GM15510 (cell line): Measurements from ENCODE around the gene PCCB.

ENCODE experiments used
- POLR2A ChIP-seq: IDR thresholded peaks from 3 replicates; pipeline ENCODE4 v1.6.1; 2011; ENCODE audit warnings: borderline replicate concordance; ENCODE audit not compliant: insufficient read length; ENCODE audit errors: extremely low read depth

The PCCB gene

GRCh38 chr3:136343873-136344555 is 93.9 kb downstream of the PCCB start:
- no peak for TF ChIP-seq POLR2A

- no peak for TF ChIP-seq POLR2A
Measured at GRCh38 chr3:136346486-136346885, 96.3 kb downstream of the PCCB start.

- TF ChIP-seq POLR2A: no peak
Measured at GRCh38 chr3:136350132-136350531, 100.0 kb downstream of the PCCB start.

- TF ChIP-seq POLR2A: no peak
Measured at GRCh38 chr3:136350557-136350956, 100.4 kb downstream of the PCCB start.

GRCh38 chr3:136351351-136351750 is 101.2 kb downstream of the PCCB start:
- TF ChIP-seq POLR2A: no peak

- no peak for TF ChIP-seq POLR2A
Measured at GRCh38 chr3:136351905-136352304, 101.8 kb downstream of the PCCB start.

GRCh38 chr3:136353461-136353860 is 103.3 kb downstream of the PCCB start:
- TF ChIP-seq POLR2A: no peak

- TF ChIP-seq POLR2A: no peak
Measured at GRCh38 chr3:136366289-136366688, 116.1 kb downstream of the PCCB start.

- no peak for TF ChIP-seq POLR2A
Measured at GRCh38 chr3:136377508-136377907, 127.4 kb downstream of the PCCB start.

- TF ChIP-seq POLR2A: no peak
Measured at GRCh38 chr3:136378011-136378410, 127.9 kb downstream of the PCCB start.
